Liver (tissue), 9 donors: ENCODE measurements around the gene GBX2. TPM values are rescaled to one million over a fixed set of nuclear protein-coding genes. Genes with fewer than 3 reads are reported as not detected.

Experiments used
- DNase-seq: peaks from one replicate; pipeline ENCODE4 v3.0.0-alpha.2; 2017; ENCODE audit warnings: low spot score
- H3K27ac ChIP-seq, 2 donors: one replicate each; pipeline ENCODE4 v1.7.0; 2013; ENCODE audit warnings: inconsistent platforms in 2 of 2, low read length in 2 of 2, control low read depth in 1 of 2, low read depth in 1 of 2, mild to moderate bottlenecking in 1 of 2
- H3K27me3 ChIP-seq, 4 donors: one replicate each; pipeline versions ENCODE4 v1.6.1 to v1.7.0; 2013; ENCODE audit warnings: low read length in 3 of 4, inconsistent platforms in 1 of 4, mild to moderate bottlenecking in 1 of 4, moderate library complexity in 1 of 4; ENCODE audit not compliant: control insufficient read depth in 4 of 4, insufficient read depth in 4 of 4
- H3K36me3 ChIP-seq, 4 donors: one replicate each; pipeline versions ENCODE4 v1.6.1 to v1.7.0; 2013; ENCODE audit warnings: low read length in 3 of 4, mild to moderate bottlenecking in 3 of 4, low read depth in 1 of 4, moderate library complexity in 1 of 4; ENCODE audit not compliant: control insufficient read depth in 4 of 4, insufficient read depth in 3 of 4
- H3K4me1 ChIP-seq, 4 donors: one replicate each; pipeline versions ENCODE4 v1.6.1 to v1.7.0; 2013; ENCODE audit warnings: low read length in 3 of 4, mild to moderate bottlenecking in 3 of 4, moderate library complexity in 1 of 4; ENCODE audit not compliant: control insufficient read depth in 4 of 4, insufficient read depth in 4 of 4
- H3K4me3 ChIP-seq, 3 donors: one replicate each; pipeline versions ENCODE4 v1.6.1 to v1.7.0; 2013; ENCODE audit warnings: low read length in 3 of 3, control low read depth in 1 of 3, low read depth in 1 of 3, mild to moderate bottlenecking in 1 of 3
- H3K9ac ChIP-seq, 2 donors: one replicate each; pipeline ENCODE4 v1.7.0; 2013; ENCODE audit warnings: low read length in 2 of 2, mild to moderate bottlenecking in 2 of 2, moderate library complexity in 2 of 2, control low read depth in 1 of 2, low read depth in 1 of 2
- H3K9me3 ChIP-seq, 4 donors: one replicate each; pipeline versions ENCODE4 v1.6.1 to v1.7.0; 2013; ENCODE audit warnings: low read length in 3 of 4; ENCODE audit not compliant: control insufficient read depth in 4 of 4
- ATF3 ChIP-seq: IDR thresholded peaks from 2 replicates; pipeline ENCODE4 v1.6.1; 2016; ENCODE audit warnings: antibody characterized with exemption
- CTCF ChIP-seq: fragments of 150-350 bp; IDR thresholded peaks from 2 replicates; pipeline ENCODE4 v1.5.1; 2017; ENCODE audit warnings: improper control_type of control experiment, low read depth, low read length; ENCODE audit not compliant: missing input control
- FOXA1 ChIP-seq: IDR thresholded peaks from 2 replicates; pipeline ENCODE4 v1.6.1; 2016; ENCODE audit warnings: antibody characterized with exemption
- FOXA2 ChIP-seq: IDR thresholded peaks from 2 replicates; pipeline ENCODE4 v1.6.1; 2016; ENCODE audit warnings: antibody characterized with exemption
- GABPA ChIP-seq, 2 donors: IDR thresholded peaks in 1 of 2; conservative IDR thresholded peaks in 1 of 2; 2 replicates each; pipeline ENCODE4 v1.6.1; 2016; ENCODE audit warnings: antibody characterized with exemption in 2 of 2, mild to moderate bottlenecking in 1 of 2, moderate library complexity in 1 of 2
- HNF4A ChIP-seq, 2 donors: conservative IDR thresholded peaks; 2 replicates each; pipeline ENCODE4 v1.6.1; 2016; ENCODE audit warnings: antibody characterized with exemption in 2 of 2, mild to moderate bottlenecking in 2 of 2
- HNF4G ChIP-seq: IDR thresholded peaks from 2 replicates; pipeline ENCODE4 v1.6.1; 2016; ENCODE audit warnings: antibody characterized with exemption
- JUND ChIP-seq, 2 donors: IDR thresholded peaks; 2 replicates each; pipeline ENCODE4 v1.6.1; 2016; ENCODE audit warnings: antibody characterized with exemption in 2 of 2
- MAX ChIP-seq: IDR thresholded peaks from 2 replicates; pipeline ENCODE4 v1.6.1; 2016; ENCODE audit warnings: antibody characterized with exemption
- NR2F2 ChIP-seq: IDR thresholded peaks from 2 replicates; pipeline ENCODE4 v1.6.1; 2016; ENCODE audit warnings: antibody characterized with exemption
- REST ChIP-seq: IDR thresholded peaks from 2 replicates; pipeline ENCODE4 v1.6.1; 2016; ENCODE audit warnings: antibody characterized with exemption, mild to moderate bottlenecking
- RXRA ChIP-seq, 2 donors: IDR thresholded peaks; 2 replicates each; pipeline ENCODE4 v1.6.1; 2017 to 2018; ENCODE audit warnings: antibody characterized with exemption in 2 of 2, mild to moderate bottlenecking in 1 of 2
- SP1 ChIP-seq: IDR thresholded peaks from 2 replicates; pipeline ENCODE4 v1.6.1; 2018; ENCODE audit warnings: antibody characterized with exemption, mild to moderate bottlenecking
- TAF1 ChIP-seq: conservative IDR thresholded peaks from 2 replicates; pipeline ENCODE4 v1.6.1; 2016; ENCODE audit warnings: antibody characterized with exemption, mild to moderate bottlenecking
- YY1 ChIP-seq: IDR thresholded peaks from 2 replicates; pipeline ENCODE4 v1.6.1; 2016; ENCODE audit warnings: antibody characterized with exemption, mild to moderate bottlenecking
- ZBTB33 ChIP-seq: IDR thresholded peaks from 2 replicates; pipeline ENCODE4 v1.6.1; 2016; ENCODE audit warnings: antibody characterized with exemption
- WGBS: extraction: QIAGEN DNeasy Blood & Tissue Kit; methylation state at CpG from one replicate; pipeline ENCODE4 v1.1.7; 2013; 5-methylcytosine and 5-hydroxymethylcytosine counted together
- polyA plus RNA-seq, 2 donors: library from polyadenylated mRNA; stranded (reverse) in 1 of 2; unstranded in 1 of 2; fragments of 200-250 nt in 1 of 2; fragments of >200 nt in 1 of 2; fragmentation: Nextera tagmentation in 1 of 2; extraction: Ambion mirVana in 1 of 2; gene quantifications; one replicate each; pipeline versions ENCODE4 v1.2.1 to v1.2.3, GENCODE V29; 2013 to 2015
- total RNA-seq, 2 donors: library from RNA; depleted of rRNA; stranded (reverse); fragments of >200 nt; gene quantifications; one replicate each; pipeline ENCODE4 v1.2.3, GENCODE V29; 2014
- donor health status: healthy.
- donor health status: healthy.
- donor health status: healthy.
- donor health status: healthy.
- donor health status: healthy.

GBX2 gene
- total and polyA plus RNA-seq, 4 donors: not detected

- no peaks in the 10 kb centered on the region for H3K9me3 ChIP-seq
- WGBS: 5% methylated on average over 29 of the region's 29 CpGs
- no peak for TF ChIP-seq NR2F2
- no peak for TF ChIP-seq ZBTB33
- no peak for TF ChIP-seq RXRA (IDR thresholded peaks at IDR 0.05)
- no peak for TF ChIP-seq GABPA (IDR thresholded peaks at IDR 0.05 in 1 of 2, conservative IDR thresholded peaks at IDR 0.05 in 1 of 2)
- no peak for TF ChIP-seq FOXA1
- no peak for TF ChIP-seq CTCF
- TF ChIP-seq FOXA2: no peak
- TF ChIP-seq SP1: no peak
- TF ChIP-seq YY1: no peak
- no peak for TF ChIP-seq JUND (IDR thresholded peaks at IDR 0.05)
- no peak for TF ChIP-seq MAX
- no peak for TF ChIP-seq REST
- no peak for TF ChIP-seq HNF4G
- no peak for TF ChIP-seq HNF4A (conservative IDR thresholded peaks at IDR 0.05)
- TF ChIP-seq ATF3: no peak
- TF ChIP-seq TAF1: no peak
- peak overlapping the region in 1 of 3 donors; percentile 44 for H3K4me3 ChIP-seq
- no peak for DNase-seq
- no peak overlapping the region for H3K9ac ChIP-seq
- H3K4me1 ChIP-seq: peaks cover 22 to 48% (median 30%) of the 10 kb centered on the region in 4 donors
- no peak overlapping the region for H3K27ac ChIP-seq
- peaks cover 0 to 38% (median 25%) of the 10 kb centered on the region in 4 donors for H3K27me3 ChIP-seq
- peaks cover 0 to 1% (median 0%) of the 10 kb centered on the region in 4 donors for H3K36me3 ChIP-seq
Measured at GRCh38 chr2:236166796-236167296, 1.3 kb downstream of the GBX2 start.
